CD14-positive monocyte (primary cell): ENCODE results near the gene RAF1. TPM values are rescaled to one million over a fixed set of nuclear protein-coding genes. Genes with fewer than 3 reads are reported as not detected.

Source experiments
- DNase-seq, 3 donors: peaks; one replicate each; pipeline ENCODE4 v3.0.0-alpha.2; 2011 to 2022
- H2AFZ ChIP-seq: 2 replicates; pipeline ENCODE4 v1.6.0; 2012; ENCODE audit warnings: mild to moderate bottlenecking, low read depth, low read length, inconsistent platforms; ENCODE audit not compliant: insufficient read depth, poor library complexity, severe bottlenecking
- H3K27ac ChIP-seq, 2 donors: 1 replicate in 1 of 2; 2 replicates in 1 of 2; pipeline ENCODE4 v1.5.1; 2012 to 2013; ENCODE audit warnings: low read length in 2 of 2, control low read depth in 1 of 2, inconsistent platforms in 1 of 2, low read depth in 1 of 2, mild to moderate bottlenecking in 1 of 2
- H3K27me3 ChIP-seq, 2 donors: one replicate each; pipeline versions ENCODE4 v1.6.0 to v1.6.1; 2011 to 2013; ENCODE audit warnings: low read length in 2 of 2; ENCODE audit not compliant: control insufficient read depth in 2 of 2, insufficient read depth in 2 of 2
- H3K36me3 ChIP-seq, 2 donors: replicated peaks in 1 of 2; 1 replicate in 1 of 2; 2 replicates in 1 of 2; pipeline versions ENCODE4 v1.5.1 to v1.6.1; 2012 to 2013; ENCODE audit warnings: low read length in 2 of 2, control low read depth in 1 of 2, inconsistent platforms in 1 of 2, mild to moderate bottlenecking in 1 of 2; ENCODE audit not compliant: insufficient read depth in 2 of 2, control insufficient read depth in 1 of 2
- H3K4me1 ChIP-seq, 2 donors: 1 replicate in 1 of 2; 2 replicates in 1 of 2; pipeline versions ENCODE4 v1.5.1 to v1.6.1; 2012 to 2013; ENCODE audit warnings: low read length in 2 of 2, control low read depth in 1 of 2, inconsistent platforms in 1 of 2, mild to moderate bottlenecking in 1 of 2, moderate library complexity in 1 of 2; ENCODE audit not compliant: insufficient read depth in 2 of 2, control insufficient read depth in 1 of 2
- H3K4me2 ChIP-seq: replicated peaks from 2 replicates; pipeline ENCODE3; 2012; ENCODE audit warnings: low read length, moderate library complexity, mild to moderate bottlenecking; ENCODE audit not compliant: poor library complexity, severe bottlenecking; ENCODE audit errors: extremely low read depth
- H3K4me3 ChIP-seq, 3 experiments: fragments of 200-600 bp in 1 of 3; sonication (generic) in 1 of 3; replicated peaks in 1 of 3; 1 replicate in 2 of 3; 2 replicates in 1 of 3; pipeline ENCODE4 v1.5.1; 2011 to 2013; ENCODE audit warnings: low read length in 3 of 3, mild to moderate bottlenecking in 3 of 3, control low read depth in 2 of 3, low read depth in 2 of 3, inconsistent platforms in 1 of 3, moderate library complexity in 1 of 3
- H3K79me2 ChIP-seq: 2 replicates; pipeline ENCODE4 v1.6.0; 2012; ENCODE audit warnings: mild to moderate bottlenecking, control low read depth, inconsistent platforms, low read length, moderate library complexity; ENCODE audit not compliant: insufficient read depth
- H3K9ac ChIP-seq: 2 replicates; pipeline ENCODE4 v1.6.0; 2017; ENCODE audit warnings: low read length, mild to moderate bottlenecking; ENCODE audit not compliant: insufficient read depth, poor library complexity, severe bottlenecking
- H3K9me3 ChIP-seq, 2 donors: replicated peaks in 1 of 2; 1 replicate in 1 of 2; 2 replicates in 1 of 2; pipeline versions ENCODE4 v1.5.1 to v1.6.1; 2012 to 2013; ENCODE audit warnings: low read length in 2 of 2, control low read depth in 1 of 2; ENCODE audit not compliant: control insufficient read depth in 1 of 2, insufficient read depth in 1 of 2
- H4K20me1 ChIP-seq: 2 replicates; pipeline ENCODE4 v1.6.0; 2012; ENCODE audit warnings: mild to moderate bottlenecking, low read length, control low read depth, moderate library complexity; ENCODE audit not compliant: insufficient read depth
- H3K27ac Mint-ChIP-seq, 7 donors: one replicate each; pipeline ENCODE4 v1.8.0; 2020; ENCODE audit warnings: mild to moderate bottlenecking in 7 of 7, mixed read lengths in 7 of 7, moderate library complexity in 6 of 7, inconsistent platforms in 2 of 7
- H3K27me3 Mint-ChIP-seq, 3 donors: one replicate each; pipeline ENCODE4 v1.8.0; 2021 to 2022; ENCODE audit warnings: low read depth in 3 of 3, mild to moderate bottlenecking in 3 of 3, mixed read lengths in 3 of 3, moderate library complexity in 3 of 3, inconsistent platforms in 1 of 3
- H3K36me3 Mint-ChIP-seq, 2 donors: one replicate each; pipeline ENCODE4 v1.8.0; 2020; ENCODE audit warnings: mixed read lengths in 2 of 2, inconsistent platforms in 1 of 2, mild to moderate bottlenecking in 1 of 2
- H3K4me1 Mint-ChIP-seq: one replicate; pipeline ENCODE4 v1.8.0; 2020; ENCODE audit warnings: mild to moderate bottlenecking, mixed read lengths
- H3K4me3 Mint-ChIP-seq, 2 donors: one replicate each; pipeline ENCODE4 v1.8.0; 2020; ENCODE audit warnings: mild to moderate bottlenecking in 2 of 2, mixed read lengths in 2 of 2, moderate library complexity in 1 of 2
- H3K9me3 Mint-ChIP-seq, 7 donors: one replicate each; pipeline ENCODE4 v1.8.0; 2020 to 2022; ENCODE audit warnings: mixed read lengths in 7 of 7, mild to moderate bottlenecking in 6 of 7, moderate library complexity in 6 of 7, inconsistent platforms in 2 of 7
- WGBS: methylation state at CpG from one replicate; pipeline ENCODE4 v1.1.5; 2013; ENCODE audit warnings: missing lambda C conversion rate; ENCODE audit not compliant: insufficient coverage; 5-methylcytosine and 5-hydroxymethylcytosine counted together
- intact Hi-C, 2 donors: fragments of 100-400 bp; cut with micrococcal nuclease; formaldehyde crosslinking; loops; one replicate each; pipeline versions ENCODE4 v1.15.0 to v1.15.1; 2023
- polyA plus RNA-seq, 3 donors: library from polyadenylated mRNA; depleted of rRNA in 1 of 3; unstranded in 2 of 3; stranded (reverse) in 1 of 3; fragments of 300-500 nt in 2 of 3; fragments of >200 nt in 1 of 3; fragmentation: Illumina TruSeq in 2 of 3; gene quantifications; 1 replicate in 2 of 3; 2 replicates in 1 of 3; pipeline ENCODE4 v1.2.3, GENCODE V29; 2012 to 2021
- TF ChIP-seq, protein P1 (sequence below): fragments of 200-600 bp; IDR thresholded peaks from one replicate; pipeline ENCODE4 v1.8.0; 2022; ENCODE audit warnings: antibody characterized with exemption, mild to moderate bottlenecking

RAF1 gene
- polyA plus RNA-seq, 3 donors = 73.0 to 181 (median 79.5) TPM

DNA sequence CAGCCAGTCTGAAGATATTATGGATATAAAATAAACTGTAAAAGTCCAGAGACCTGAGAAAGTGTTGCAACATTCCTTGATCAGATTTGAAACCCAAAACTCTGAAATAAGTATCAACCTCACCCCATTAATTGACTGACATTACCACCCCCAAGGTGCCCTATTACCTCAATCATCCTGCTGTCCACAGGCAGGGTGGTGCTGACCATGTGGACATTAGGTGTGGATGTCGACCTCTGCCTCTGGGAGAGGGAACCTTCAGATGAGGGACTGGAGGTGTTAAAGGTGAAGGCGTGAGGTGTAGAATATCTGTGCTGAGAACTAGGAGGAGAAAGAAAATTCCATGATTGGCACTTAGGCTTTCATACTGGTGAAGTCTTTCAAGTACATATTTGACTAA lies 59.9 kb downstream of the RAF1 start:
- no peak for DNase-seq
- H3K4me2 ChIP-seq = no peak overlapping the region
- no peak overlapping the region for H3K4me3 Mint-ChIP-seq
- no peak overlapping the region for H3K4me3 ChIP-seq
- H3K27me3 ChIP-seq = no peaks in the 10 kb centered on the region
- H3K36me3 Mint-ChIP-seq = peaks cover 82 to 88% of the 10 kb centered on the region in 2 donors
- H4K20me1 ChIP-seq = peaks cover 77% of the 10 kb centered on the region
- no peaks in the 10 kb centered on the region for H3K27me3 Mint-ChIP-seq
- peaks cover 22% of the 10 kb centered on the region for H3K79me2 ChIP-seq
- H2AFZ ChIP-seq = no peak overlapping the region
- 93% methylated on average over 2 of the region's 2 CpGs for WGBS
- TF ChIP-seq, protein P1, sequence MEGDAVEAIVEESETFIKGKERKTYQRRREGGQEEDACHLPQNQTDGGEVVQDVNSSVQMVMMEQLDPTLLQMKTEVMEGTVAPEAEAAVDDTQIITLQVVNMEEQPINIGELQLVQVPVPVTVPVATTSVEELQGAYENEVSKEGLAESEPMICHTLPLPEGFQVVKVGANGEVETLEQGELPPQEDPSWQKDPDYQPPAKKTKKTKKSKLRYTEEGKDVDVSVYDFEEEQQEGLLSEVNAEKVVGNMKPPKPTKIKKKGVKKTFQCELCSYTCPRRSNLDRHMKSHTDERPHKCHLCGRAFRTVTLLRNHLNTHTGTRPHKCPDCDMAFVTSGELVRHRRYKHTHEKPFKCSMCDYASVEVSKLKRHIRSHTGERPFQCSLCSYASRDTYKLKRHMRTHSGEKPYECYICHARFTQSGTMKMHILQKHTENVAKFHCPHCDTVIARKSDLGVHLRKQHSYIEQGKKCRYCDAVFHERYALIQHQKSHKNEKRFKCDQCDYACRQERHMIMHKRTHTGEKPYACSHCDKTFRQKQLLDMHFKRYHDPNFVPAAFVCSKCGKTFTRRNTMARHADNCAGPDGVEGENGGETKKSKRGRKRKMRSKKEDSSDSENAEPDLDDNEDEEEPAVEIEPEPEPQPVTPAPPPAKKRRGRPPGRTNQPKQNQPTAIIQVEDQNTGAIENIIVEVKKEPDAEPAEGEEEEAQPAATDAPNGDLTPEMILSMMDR = no peak
- no peaks in the 10 kb centered on the region for H3K9me3 ChIP-seq
- H3K4me1 Mint-ChIP-seq = no peaks in the 10 kb centered on the region
- intact Hi-C loops = no loop called here
- peak overlapping the region in 2 of 7 donors; percentile 32 to 54 for H3K27ac Mint-ChIP-seq
- peaks cover 0 to 1% (median 0%) of the 10 kb centered on the region in 7 donors for H3K9me3 Mint-ChIP-seq
- H3K27ac ChIP-seq = no peak overlapping the region
- H3K4me1 ChIP-seq = no peaks in the 10 kb centered on the region
- H3K36me3 ChIP-seq = peaks cover 94 to 100% of the 10 kb centered on the region in 2 donors
- H3K9ac ChIP-seq = no peak overlapping the region

GRCh38 chr3:12601072-12601471 lies 62.8 kb downstream of the RAF1 start:
- no peak overlapping the region for H3K27ac Mint-ChIP-seq
- no peaks in the 10 kb centered on the region for H3K27me3 ChIP-seq
- intact Hi-C loops = no loop called here
- WGBS = no CpG with 5 or more reads among the region's 1 CpG
- no peak overlapping the region for H3K9ac ChIP-seq
- no peaks in the 10 kb centered on the region for H3K9me3 Mint-ChIP-seq
- no peaks in the 10 kb centered on the region for H3K4me1 Mint-ChIP-seq
- no peaks in the 10 kb centered on the region for H3K9me3 ChIP-seq
- no peak for DNase-seq
- no peaks in the 10 kb centered on the region for H3K27me3 Mint-ChIP-seq
- H3K36me3 ChIP-seq = peaks cover 95 to 100% of the 10 kb centered on the region in 2 donors
- H3K4me3 ChIP-seq = no peak overlapping the region
- H4K20me1 ChIP-seq = peaks cover 79% of the 10 kb centered on the region
- no peak overlapping the region for H2AFZ ChIP-seq
- H3K36me3 Mint-ChIP-seq = peaks cover 80 to 86% of the 10 kb centered on the region in 2 donors
- peaks cover 17% of the 10 kb centered on the region for H3K79me2 ChIP-seq
- H3K4me1 ChIP-seq = no peaks in the 10 kb centered on the region
- no peak overlapping the region for H3K27ac ChIP-seq
- TF ChIP-seq, protein P1 = no peak
- no peak overlapping the region for H3K4me3 Mint-ChIP-seq
- no peak overlapping the region for H3K4me2 ChIP-seq
